ENCODE results near the gene MITF.

GRCh38 chr3:69741032-69741767, 1.9 kb downstream of the MITF start:
- TF ChIP-seq, protein P1, sequence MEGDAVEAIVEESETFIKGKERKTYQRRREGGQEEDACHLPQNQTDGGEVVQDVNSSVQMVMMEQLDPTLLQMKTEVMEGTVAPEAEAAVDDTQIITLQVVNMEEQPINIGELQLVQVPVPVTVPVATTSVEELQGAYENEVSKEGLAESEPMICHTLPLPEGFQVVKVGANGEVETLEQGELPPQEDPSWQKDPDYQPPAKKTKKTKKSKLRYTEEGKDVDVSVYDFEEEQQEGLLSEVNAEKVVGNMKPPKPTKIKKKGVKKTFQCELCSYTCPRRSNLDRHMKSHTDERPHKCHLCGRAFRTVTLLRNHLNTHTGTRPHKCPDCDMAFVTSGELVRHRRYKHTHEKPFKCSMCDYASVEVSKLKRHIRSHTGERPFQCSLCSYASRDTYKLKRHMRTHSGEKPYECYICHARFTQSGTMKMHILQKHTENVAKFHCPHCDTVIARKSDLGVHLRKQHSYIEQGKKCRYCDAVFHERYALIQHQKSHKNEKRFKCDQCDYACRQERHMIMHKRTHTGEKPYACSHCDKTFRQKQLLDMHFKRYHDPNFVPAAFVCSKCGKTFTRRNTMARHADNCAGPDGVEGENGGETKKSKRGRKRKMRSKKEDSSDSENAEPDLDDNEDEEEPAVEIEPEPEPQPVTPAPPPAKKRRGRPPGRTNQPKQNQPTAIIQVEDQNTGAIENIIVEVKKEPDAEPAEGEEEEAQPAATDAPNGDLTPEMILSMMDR (IDR thresholded peaks at IDR 0.05; ENCODE audit: insufficient read depth, low read length) = no peak
- no peak for TF ChIP-seq POLR2AphosphoS5 (IDR thresholded peaks at IDR 0.05; ENCODE audit: low read depth)
